SIG-M5 treated with dmso at 0.1 percent for 504 hours (cell line): ENCODE results near the gene ITGBL1.
A peak's percentile ranks its signal among the peaks of the same experiment; 100 is the strongest.
"Not testable (repeated sequence)": the region's sequence is repeated elsewhere in the genome, so short reads cannot be mapped to it uniquely, and the experiment has no call there.

ENCODE experiments used
- DNase-seq: peaks from one replicate; lab custom pipeline; 2025; ENCODE audit not compliant: unreplicated experiment; lab: John Stamatoyannopoulos, UW

ITGBL1 gene

GRCh38 chr13:101511766-101512165 lies 59.3 kb downstream of the ITGBL1 start:
- DNase-seq, result no peak

GRCh38 chr13:101512650-101513049 lies 60.2 kb downstream of the ITGBL1 start:
- no peak for DNase-seq

- DNase-seq, result no peak
Measured at GRCh38 chr13:101514100-101514499, 61.6 kb downstream of the ITGBL1 start.

GRCh38 chr13:101514695-101515275 lies 62.3 kb downstream of the ITGBL1 start:
- DNase-seq, result peak; percentile 42

GRCh38 chr13:101515504-101515903 lies 63.0 kb downstream of the ITGBL1 start:
- no peak for DNase-seq

GRCh38 chr13:101516262-101516661 lies 63.8 kb downstream of the ITGBL1 start:
- DNase-seq, result no peak

GRCh38 chr13:101520672-101521071 lies 68.2 kb downstream of the ITGBL1 start:
- DNase-seq, result no peak

- no peak for DNase-seq
Measured at GRCh38 chr13:101521371-101521770, 68.9 kb downstream of the ITGBL1 start.

GRCh38 chr13:101522607-101523006 lies 70.1 kb downstream of the ITGBL1 start:
- DNase-seq, result no peak

- DNase-seq, result no peak
Measured at GRCh38 chr13:101523154-101524131, 71.0 kb downstream of the ITGBL1 start.

GRCh38 chr13:101527130-101527529 lies 74.7 kb downstream of the ITGBL1 start:
- no peak for DNase-seq

- DNase-seq, result no peak
Measured at GRCh38 chr13:101529422-101529821, 76.9 kb downstream of the ITGBL1 start.

GRCh38 chr13:101530293-101530692 lies 77.8 kb downstream of the ITGBL1 start:
- DNase-seq, result no peak

- DNase-seq, result no peak
Measured at GRCh38 chr13:101535192-101535746, 82.8 kb downstream of the ITGBL1 start.

GRCh38 chr13:101536079-101536478 lies 83.6 kb downstream of the ITGBL1 start:
- DNase-seq, result no peak

- not testable (repeated sequence) for DNase-seq
Measured at GRCh38 chr13:101544544-101544943, 92.1 kb downstream of the ITGBL1 start.

GRCh38 chr13:101544979-101545378 lies 92.5 kb downstream of the ITGBL1 start:
- no peak for DNase-seq

- DNase-seq, result no peak
Measured at GRCh38 chr13:101545521-101545920, 93.0 kb downstream of the ITGBL1 start.

- DNase-seq, result no peak
Measured at GRCh38 chr13:101552286-101552685, 99.8 kb downstream of the ITGBL1 start.

GRCh38 chr13:101552786-101553185 lies 100.3 kb downstream of the ITGBL1 start:
- DNase-seq, result no peak

- DNase-seq, result no peak
Measured at GRCh38 chr13:101554420-101555125, 102.1 kb downstream of the ITGBL1 start.
